Measurements from ENCODE around the gene DYRK1B.

DNA sequence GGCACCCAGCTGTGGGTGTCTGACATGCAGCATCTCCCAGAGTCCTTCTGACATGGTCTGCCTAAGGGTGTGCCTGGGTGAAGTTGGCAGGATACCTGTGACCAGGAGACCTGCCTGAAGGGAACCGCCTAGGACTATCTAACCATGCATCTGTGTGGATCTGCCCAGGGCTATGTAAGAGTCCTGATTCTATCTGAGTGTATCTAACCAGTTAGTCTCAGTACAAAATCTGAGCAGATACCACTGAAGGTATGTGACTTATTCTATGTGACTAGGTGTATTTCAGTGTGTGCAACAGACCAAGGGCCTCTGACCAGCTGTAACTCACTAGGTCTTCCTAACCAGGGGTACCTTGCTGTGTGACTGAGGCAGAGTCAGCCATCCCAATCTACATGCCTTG is 40.4 kb upstream of the DYRK1B start:
- TF ChIP-seq, protein P1, sequence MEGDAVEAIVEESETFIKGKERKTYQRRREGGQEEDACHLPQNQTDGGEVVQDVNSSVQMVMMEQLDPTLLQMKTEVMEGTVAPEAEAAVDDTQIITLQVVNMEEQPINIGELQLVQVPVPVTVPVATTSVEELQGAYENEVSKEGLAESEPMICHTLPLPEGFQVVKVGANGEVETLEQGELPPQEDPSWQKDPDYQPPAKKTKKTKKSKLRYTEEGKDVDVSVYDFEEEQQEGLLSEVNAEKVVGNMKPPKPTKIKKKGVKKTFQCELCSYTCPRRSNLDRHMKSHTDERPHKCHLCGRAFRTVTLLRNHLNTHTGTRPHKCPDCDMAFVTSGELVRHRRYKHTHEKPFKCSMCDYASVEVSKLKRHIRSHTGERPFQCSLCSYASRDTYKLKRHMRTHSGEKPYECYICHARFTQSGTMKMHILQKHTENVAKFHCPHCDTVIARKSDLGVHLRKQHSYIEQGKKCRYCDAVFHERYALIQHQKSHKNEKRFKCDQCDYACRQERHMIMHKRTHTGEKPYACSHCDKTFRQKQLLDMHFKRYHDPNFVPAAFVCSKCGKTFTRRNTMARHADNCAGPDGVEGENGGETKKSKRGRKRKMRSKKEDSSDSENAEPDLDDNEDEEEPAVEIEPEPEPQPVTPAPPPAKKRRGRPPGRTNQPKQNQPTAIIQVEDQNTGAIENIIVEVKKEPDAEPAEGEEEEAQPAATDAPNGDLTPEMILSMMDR (IDR thresholded peaks at IDR 0.05): no peak
- no peak for TF ChIP-seq POLR2A (IDR thresholded peaks at IDR 0.05)
